Hepatic stellate cell (primary cell): ENCODE measurements around the gene ELOB.
"Not testable (repeated sequence)": the region's sequence is repeated elsewhere in the genome, so short reads cannot be mapped to it uniquely, and the experiment has no call there.

ENCODE experiments used
- DNase-seq: peaks from one replicate; pipeline ENCODE4 v3.0.0; 2011; ENCODE audit warnings: low spot score

ELOB gene

DNA sequence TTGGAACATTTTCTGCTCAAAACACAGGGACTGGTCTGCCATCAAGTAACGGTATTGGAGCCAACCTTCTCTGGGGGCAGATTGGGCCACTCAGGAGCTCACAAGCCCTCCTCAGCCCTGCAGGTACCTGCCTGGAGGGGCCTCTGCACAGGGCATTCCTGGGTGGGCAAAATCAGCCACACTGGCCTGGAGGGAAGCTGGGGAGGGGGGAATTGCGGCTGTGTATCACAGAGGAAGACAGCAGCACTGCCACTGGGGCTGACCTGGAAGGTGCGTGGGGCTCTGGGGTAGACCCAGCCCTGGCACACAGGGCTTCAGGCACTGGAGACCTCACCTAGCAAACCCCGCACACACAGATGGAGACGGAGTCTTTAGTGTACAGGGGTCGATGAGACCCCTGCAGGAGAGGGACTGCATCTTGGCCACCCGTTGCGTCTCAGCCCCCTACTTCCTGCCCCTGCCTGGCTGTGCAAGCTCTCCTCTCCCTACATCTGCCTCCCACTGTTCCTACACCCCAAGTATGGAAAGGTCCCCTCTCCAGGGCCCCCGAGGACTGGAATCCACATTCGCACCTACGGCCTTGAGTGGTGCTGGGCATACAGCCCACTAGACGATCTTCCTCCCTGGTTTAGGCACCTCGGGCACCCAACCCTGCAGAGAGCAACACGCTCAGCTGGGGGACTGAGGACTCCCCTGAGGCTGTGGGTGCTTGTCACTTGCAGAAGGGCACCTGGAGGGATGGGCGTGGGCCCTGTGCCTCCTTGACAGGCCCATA lies 31.8 kb downstream of the ELOB start:
- DNase-seq, result no peak

DNA sequence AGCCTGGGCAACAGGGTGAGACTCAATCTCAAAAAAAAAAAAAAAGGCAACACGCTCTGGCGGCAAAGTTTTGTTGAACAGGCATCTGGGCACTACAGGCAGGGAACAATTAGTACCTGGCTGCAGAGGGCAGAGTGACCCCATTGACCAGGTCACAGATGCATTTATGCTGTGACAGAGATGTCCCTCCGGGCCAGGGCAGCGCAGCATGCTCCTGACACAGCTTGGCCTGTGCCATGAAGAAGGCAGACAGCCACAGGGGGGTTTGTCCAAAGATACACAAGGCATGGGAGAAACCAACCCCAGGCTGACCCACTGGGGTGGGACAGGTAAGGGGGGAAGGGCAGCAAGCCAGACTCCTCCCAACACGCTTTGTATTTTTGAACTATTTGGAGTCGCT lies 32.4 kb downstream of the ELOB start:
- no peak for DNase-seq

DNA sequence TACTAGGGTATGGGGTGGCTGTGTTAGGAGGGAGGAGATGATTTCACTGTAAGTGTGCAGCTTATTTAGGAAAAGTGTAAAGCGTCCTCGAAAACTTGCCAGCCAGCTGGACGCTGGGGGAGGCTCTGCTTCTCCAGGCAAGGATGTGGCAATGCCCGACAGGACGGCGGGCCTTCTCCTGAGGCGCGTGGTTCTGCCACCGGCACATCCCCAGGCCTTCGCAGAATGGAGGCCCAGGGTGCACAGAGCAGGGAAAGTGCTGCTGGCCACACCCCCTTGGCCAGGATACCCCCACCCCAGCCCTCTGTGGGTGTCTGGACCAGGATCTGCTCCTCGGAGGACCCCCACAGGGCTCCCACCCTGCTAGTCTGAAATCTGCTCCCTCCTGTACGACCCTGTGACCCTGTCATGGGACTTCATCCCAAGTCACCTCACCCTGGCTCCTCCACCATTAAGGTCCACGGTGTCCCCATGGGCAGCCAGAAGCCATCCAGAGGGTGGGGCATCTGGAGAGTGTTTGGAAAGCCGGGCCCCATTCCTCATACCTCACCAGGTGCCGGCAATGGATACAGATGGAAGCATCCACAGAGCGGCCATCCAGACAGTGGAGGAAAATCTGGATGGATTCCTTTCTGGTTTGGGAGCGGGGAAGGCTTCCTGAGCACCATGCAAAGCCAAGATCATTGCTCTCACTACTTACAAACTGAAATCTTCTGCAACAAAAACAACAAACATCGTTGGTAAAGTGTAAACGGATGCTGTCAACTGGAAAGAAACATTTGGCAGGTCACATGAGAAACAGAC lies 33.9 kb downstream of the ELOB start:
- no peak for DNase-seq

DNA sequence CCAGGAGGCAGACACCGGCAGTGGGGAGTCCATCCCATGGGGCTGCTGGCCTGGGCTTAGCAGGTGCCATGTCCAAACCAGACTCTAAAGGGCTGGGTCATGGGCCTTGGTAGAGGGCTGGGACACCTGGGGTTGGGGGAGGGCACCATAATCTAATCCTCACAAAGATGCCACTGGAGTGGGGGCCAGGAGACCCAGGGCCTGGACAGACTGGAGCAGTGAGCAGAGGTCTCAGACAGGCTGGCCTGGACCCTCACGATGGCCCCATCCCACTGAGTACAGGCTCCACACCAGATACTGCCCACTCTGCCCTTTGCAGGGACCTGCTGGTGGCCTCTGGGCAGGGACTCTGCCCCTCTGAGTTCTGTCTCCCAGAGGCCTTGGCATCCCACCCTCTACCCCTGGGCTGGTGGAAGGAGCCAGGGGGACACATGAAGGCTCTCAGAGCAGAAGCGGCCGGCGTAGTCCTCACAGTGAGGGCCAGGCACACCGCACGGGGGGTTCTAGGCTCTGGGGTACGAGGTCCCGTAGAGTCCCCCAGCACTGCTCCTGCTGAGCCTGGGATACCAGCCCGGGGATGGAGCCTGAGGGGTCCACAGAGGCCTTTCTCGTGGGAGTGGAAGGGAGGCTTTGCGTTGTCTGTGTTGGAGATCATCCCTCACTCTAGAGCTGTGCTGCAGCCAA lies 34.6 kb downstream of the ELOB start:
- DNase-seq, result no peak

DNA sequence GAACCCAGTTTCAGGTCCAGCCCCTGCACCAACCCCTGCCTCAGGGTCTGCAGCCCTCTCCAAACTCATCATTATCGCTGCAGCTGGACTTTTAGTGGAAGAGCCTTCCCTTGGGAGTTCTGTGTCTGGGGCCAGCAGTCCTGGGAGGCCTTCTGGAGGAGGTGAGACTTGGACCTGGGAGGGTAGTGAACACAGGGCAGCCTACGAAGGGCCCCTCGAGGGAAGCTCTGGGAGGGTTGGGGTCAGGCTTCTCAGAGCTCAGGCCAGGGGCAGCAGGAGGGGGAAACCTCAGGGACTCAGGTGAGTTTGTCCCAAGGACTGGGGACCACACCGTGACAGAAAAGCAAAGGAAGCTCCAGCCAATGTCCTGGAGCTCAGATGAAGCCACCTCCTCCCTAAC lies 35.9 kb downstream of the ELOB start:
- no peak for DNase-seq

DNA sequence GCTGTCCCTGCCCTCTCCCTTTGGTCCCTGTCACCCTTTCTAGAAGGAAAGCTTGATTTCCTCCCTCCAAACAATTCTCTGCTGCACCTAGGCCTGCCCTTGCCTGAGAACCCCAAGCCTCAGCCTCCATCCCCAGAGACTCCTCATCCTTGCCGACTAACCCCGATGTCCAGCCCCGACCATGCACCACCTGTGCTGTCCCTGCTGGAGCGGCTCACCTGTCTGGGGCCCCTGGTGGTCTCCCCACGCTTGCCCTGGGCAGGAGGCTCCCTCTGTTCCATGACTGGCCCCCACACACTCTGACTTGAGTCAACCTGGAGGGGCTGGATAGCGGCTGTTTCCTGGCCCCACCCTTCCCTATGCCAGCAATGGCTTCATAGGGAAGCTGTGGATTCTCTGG lies 36.6 kb downstream of the ELOB start:
- no peak for DNase-seq

DNA sequence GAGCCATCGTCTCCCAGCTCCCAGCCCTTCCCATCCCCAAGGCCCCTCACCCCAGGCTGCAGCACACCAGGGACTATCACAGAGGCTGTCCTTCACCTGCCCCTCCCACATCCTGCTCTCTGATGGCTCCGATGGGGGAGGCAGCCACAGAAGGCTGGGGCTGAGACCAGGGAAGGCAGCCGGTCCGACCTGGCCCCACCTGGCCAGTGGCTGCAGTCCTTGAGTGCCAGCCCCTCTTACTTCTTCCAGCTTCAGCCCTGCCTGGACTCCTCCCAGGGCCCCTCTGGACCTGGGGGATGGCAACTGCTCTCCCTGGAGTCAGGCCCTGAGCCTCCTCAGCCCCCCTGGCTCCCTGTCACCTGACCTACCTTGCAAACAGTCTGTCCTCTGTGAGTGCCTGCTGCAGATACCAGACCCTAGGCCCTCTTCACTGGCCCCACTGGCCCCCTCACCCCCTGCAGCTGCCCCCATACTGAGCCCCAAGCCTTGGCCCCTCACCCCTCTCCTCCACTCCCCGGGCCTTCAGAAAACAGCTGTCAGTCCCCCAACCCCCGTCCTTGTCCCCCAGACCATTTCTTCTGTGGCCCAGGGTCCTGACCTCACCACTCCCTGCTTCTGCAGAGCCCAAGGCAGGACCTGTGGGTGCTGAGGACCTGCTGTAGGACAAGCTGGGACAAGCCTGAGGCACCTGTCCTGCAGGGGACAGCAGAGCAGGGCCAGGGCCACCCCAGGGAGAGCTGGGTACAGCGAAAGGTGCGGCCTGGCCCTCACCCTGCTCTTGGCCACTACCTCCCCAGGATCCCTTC lies 37.3 kb downstream of the ELOB start:
- DNase-seq, result no peak

DNA sequence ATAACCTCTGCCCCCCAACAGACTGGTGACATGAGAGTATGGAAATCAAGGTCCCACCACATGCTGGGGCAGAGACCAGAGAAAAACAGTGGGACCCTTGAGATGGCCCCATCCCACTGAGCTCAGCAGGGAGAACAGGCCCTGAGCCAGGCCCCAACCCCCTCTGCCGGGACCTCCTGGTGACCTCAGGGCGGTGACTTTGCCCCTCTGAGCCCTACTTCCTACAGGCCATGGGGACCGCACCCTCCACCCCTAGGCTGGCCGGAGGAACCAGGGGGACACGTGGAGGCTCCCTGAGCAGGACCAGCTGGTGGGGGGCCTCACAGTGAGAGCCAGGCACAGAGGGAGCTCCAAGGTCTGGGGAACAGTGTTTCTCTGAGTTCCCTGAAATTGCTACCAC lies 38.5 kb downstream of the ELOB start:
- no peak for DNase-seq

DNA sequence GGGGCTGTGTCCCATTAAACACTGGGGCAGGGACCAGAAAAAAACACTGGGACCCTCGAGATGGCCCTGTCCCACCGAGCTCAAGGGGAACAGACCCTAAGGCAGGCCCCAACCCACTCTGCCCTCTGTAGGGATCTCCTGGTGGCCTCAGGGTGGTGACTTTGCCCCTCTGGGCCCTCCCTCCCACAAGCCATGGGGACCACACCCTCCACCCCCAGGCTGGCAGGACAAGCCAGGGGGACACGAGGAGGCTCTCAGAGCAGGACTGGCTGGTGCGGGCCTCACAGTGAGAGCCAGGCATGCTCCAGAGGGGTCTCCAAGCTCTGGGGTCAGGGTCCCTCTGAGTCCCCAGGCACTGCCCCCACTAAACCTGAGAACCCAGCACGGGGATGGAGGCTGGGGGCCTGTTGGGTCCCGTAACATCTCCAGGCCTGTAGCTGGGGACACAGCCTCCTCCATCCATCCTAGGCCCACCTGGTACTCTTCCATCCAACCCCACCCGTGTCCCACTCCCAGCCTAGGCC lies 39.1 kb downstream of the ELOB start:
- DNase-seq, result no peak

DNA sequence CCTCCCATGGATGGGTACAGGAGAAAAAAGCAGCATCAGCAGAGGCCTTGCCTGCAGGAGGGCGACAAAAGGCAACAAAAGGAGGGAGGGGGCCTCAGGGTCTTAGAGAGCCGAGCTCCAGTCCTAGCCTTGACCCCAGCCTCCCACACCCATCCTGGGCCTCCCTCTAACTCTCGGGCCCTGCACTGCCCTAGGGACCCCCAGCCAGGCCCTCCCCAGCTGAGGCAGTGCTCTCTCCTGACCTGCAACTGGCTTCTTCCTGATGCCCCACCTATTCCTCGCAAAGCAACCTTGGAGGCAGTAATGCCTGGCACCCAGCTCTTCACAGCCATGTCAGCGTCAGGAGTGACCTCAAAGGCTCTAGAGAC lies 39.9 kb downstream of the ELOB start:
- DNase-seq, result no peak

DNA sequence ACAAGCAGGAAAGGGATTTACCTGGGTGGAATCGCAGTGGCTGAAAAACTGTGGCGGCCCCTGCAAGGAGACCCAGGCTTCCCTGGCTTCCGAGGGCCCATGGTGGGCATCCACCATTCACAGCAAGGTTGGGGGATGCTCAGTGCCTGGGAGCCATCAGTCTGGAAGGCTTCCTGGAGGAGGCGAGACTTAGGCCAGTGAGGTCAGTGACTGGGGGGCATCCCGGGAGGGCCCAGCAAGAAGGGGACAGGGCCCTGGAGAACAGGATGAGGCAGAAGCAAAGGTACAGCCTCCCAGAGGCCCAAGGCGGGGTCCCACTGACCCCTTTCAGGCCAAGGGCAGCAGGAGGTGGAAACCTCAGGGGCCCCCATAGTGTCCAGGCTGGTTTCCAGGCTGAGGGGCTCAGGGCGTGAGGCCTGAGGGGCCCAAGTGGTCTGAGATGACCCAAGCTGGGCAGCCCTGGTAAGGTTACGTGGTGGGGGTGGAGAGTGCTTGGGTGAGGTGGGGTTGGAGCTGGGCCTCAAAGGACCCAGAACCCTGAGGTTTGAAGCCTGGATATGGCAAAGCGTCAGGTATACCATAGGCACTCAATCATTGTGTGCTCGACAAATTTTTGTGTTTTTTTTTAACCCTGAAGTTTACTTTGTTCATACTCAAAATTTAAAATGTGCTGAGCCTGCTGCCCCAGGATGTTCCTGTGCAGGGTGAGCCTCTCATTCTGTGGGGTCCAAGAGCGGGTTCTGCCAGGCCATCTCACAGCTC lies 40.4 kb downstream of the ELOB start:
- no peak for DNase-seq

DNA sequence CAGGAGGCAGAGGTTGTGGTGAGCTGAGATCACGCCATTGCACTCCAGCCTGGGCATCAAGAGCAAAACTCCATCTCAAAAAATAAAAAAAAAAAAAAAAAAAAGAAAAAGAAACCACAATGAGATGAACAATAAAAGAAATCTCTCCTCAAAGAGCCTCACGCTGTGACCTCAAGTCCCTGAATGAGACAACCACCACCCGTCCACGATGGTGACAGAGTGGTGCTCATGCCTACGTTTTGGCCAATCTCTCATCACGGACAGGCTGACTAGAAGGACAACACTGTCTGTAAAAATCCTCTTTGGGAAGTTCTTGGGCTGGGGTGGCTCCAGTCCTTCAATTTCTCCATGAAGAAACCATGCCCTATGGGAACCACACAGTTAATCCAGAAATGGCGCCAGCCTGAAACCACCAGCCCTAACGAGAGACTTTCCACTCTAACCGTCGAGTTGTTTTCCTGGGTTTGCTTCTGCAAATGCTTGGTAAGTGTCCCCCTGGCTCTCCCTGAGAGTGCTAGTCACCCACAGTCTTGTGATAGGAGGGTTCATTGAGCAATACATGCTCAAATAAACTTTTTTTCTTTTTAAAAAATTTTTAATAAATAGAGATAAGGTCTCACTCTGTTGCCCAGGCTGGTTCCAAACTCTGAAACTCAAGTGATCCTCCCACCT lies 42.1 kb downstream of the ELOB start:
- no peak for DNase-seq

DNA sequence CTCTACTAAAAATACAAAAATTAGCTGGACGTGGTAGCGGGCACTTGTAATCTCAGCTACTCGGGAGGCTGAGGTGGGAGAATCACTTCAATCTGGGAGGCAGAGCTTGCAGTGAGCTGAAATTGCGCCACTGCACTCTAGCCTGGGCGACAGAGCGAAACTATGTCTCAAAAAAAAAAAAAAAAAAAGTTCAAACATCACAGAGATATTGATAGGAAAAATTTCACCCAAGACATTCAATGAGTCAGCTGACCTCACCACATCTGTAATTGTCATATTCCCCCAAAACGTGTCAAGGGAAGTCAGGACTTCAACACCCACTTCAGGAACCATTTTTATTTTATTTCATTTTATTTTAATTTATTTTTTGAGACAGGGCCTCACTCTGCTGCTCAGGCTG lies 49.0 kb downstream of the ELOB start:
- DNase-seq, result no peak

DNA sequence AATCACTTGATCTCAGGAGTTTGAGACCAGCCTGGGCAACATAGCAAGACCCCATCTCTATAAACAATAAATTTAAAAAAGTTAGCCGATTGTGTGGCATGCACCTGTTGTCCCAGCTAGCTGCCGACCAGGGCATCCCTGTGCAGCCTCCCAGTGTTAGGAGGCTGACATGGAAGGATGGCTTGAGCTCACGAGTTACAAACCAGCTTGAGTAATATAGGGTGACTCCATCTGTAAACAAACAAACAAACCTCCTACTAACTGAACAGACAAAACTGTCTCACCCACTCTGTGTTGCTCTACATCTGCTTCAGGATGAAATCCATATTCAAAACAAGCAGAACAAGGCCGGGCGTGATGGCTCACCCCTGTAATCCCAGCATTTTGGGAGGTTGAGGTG lies 50.2 kb downstream of the ELOB start:
- no peak for DNase-seq

DNA sequence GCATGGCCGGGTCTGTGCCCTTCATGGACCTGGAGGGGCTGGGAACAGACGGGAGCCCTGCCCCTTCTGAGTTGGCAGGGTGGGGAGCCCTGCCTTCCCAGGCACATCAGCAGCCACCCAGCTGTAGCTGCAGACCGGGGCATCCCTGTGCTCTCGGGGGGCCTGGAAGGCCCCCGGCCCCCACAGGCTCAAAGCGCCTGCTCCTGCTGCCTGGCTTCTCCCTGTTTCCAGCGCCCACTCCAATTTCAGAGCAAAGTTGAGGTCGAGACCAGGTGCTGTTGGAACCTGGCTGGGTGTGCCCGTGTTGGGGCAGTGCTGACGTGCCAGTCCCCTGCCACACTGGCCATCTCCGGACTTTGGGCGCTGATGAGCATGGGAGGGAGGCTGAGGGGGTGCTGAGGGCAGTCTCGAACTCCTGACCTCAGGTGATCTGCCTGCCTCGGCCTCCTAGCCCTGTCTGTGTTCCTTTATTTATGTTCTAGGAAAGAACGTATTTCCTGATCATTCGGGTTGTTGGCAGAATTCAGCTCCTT lies 52.2 kb downstream of the ELOB start:
- no peak for DNase-seq

DNA sequence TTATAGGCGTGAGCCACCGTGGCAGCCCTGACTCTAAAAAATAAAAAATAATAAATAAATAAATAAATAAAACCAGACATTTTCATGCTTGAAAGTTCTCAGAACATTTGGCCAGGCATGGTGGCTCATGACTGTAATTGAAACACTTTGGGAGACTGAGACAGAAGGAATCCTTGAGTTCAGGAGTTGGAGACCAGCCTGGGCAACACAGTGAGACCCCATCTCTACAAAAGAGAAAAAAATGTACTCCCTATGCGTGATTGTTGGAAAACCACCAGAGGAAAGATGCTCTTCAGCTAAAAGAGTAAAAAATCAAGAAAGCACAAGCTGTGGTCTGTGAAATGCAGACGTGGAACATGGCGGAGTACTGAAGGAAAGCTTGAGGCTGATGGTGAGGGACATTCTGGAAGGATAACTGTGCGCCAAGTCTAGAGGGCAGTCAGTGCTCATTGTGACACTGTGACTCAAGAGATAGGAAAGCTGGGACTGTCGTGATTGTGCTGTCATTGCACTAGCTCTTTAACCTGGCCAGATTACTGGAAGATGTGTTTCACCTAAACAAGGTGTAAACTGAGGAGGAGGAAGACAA lies 52.9 kb downstream of the ELOB start:
- DNase-seq, result no peak

DNA sequence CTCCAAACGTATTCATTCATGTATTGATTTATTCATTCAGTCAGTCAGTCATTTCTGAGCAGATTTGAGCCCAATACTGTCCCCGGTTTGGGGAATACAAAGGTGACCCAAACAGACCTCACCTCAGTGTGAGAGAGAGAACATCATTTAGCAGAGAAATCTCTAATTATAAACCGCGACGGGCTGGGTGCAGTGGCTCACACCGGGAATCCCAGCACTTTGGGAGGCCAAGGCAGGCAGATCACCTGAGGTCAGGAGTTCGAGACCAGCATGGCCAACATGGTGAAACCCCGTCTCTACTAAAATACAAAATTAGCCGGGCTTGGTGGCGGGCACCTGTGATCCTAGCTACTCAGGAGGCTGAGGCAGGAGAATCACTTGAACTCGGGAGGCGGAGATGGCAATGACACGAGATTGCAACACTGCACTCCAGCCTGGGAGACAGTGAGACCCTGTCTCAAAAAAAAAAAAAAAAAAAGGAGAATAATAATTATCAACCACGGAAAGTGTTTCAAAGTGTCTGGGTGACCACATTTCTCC lies 55.4 kb downstream of the ELOB start:
- not testable (repeated sequence) for DNase-seq
